HG03354 (cell line): ENCODE results near the gene CHRNE.

Experiments used
- ATAC-seq: cut with Tn5 transposase; IDR thresholded peaks from one replicate; pipeline ENCODE4 v1.9.1; 2021; ENCODE audit warnings: mild to moderate bottlenecking; ENCODE audit not compliant: unreplicated experiment, poor library complexity, severe bottlenecking

CHRNE gene

GRCh38 chr17:4903051-4903818 is at the start of gene CHRNE:
TSS of gene CHRNE (minus strand) at chr17:4903098. CDS start at chr17:4903063, 35 bp downstream.
- no peak for ATAC-seq

DNA sequence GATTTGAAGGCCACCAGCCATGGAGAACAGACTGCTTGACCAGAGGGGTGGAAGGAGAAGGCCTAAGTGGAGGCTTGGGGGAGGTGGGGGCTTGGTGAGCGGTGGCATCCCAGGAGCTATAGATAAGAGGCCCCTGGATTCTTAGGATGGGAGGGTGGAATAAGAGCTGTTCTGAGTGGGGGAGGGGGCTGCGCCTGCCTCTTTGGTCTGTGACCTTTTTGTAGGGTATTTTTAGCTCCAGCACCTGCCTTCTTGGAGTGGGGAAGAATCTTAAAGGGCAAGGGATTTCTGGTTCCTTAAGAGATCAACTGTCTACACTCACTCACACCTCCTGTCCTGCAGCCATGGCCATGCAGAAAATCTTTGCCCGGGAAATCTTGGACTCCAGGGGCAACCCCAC is 48.6 kb upstream of the CHRNE start:
- ATAC-seq = no peak

GRCh38 chr17:4950746-4951204 is 47.9 kb upstream of the CHRNE start, which contains the start of gene ENO3:
TSS of gene ENO3 (plus strand) at chr17:4951119. CDS start at chr17:4951830, 711 bp downstream.
- no peak for ATAC-seq

- peak; percentile 10 for ATAC-seq
Observed at GRCh38 chr17:4950075-4950745, 47.3 kb upstream of the CHRNE start.

GRCh38 chr17:4949321-4950074 is 46.6 kb upstream of the CHRNE start:
- ATAC-seq = peak; percentile 40

DNA sequence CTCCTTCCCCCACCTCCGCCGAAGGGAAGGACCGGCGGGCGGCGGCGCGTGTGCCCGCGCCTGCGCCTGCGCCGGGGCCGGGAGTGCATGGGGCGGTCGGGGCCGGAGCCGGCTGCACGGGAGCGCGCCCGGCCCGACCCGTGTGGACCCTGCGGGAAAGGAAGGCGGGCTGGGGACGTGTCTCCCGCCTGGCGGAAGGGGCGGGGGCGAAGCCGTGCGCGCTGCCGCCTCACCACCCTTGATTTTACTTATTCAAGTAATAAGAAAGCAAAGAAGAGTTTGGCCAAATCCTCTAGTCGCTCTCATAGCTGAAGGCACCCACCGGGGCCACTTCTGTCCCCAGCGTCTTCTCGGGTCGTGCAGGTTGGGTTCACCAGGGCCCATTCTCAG is 46.0 kb upstream of the CHRNE start:
- peak; percentile 38 for ATAC-seq

DNA sequence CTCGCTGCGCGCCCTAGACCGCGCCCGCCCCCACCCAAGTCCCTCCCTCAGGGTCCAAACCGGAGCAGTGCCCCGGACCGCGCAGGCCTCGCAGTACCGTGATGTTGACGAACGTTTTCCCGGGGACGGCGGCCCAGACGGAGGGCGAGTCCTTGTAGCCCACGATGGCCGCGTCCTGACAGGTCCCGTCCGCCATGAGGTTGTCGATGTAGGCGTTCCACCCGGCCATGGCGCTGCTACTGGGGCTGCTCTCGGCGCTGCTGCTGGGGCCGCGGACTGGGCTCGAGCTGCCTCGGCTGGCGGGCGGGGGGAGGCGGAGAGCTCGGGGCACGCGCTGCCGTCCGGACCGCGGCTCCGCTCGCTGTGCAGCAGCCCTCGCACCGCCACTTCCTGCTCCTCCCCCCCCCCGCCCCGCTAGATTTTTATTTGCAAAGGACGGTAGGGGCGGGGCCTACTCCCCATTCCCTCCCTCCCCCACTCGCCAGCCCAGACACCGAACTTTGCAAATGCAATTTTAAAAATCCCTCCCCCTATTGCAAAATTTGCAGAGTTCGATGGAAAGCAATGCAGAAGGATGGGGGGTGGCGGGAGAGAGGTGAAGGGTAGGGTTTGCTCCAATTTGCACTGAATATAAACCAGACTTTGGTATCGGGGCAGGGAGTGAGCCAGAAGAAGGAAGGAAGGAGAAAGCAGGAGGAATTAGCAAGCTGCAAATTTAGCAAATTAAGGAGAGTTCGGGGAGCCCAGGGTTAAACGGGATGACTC is 45.5 kb upstream of the CHRNE start, which contains the start of gene PFN1:
PFN1 (minus strand) TSS at position 365 of the 765 bp plus-strand sequence; CDS start at position 229, 136 bp downstream.
- ATAC-seq = peak; percentile 29

- ATAC-seq = peak; percentile 17
Observed at GRCh38 chr17:4947411-4948165, 44.7 kb upstream of the CHRNE start.

- ATAC-seq = no peak
Observed at GRCh38 chr17:4947010-4947410, 44.1 kb upstream of the CHRNE start.

DNA sequence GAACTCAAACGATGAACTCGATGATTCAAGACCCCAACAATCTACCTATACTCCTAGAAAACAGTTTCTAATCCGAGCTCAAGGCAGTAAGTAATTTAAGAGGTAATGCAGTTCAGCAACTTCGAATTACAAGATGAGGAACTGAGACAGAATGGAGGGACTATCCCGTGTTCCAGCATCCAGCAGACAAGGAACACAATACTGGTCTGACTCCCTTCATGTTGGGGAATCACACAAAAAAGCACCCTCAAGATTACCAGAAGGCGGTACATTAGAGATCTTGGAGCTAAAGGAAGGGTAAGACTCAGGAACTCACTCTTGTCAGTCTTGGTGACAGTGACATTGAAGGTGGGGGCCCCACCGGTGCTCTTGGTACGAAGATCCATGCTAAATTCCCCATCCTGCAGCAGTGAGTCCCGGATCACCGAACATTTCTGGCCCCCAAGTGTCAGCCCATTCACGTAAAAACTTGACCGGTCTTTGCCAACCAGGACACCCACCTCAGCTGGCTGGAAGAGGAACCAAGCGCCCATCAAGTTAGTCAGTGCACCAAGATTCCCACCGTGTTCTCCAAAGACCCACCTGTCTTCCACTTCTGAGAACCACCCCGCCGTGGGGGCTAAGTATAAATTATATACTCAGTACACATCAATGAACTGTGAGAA is 43.5 kb upstream of the CHRNE start:
- ATAC-seq = no peak

DNA sequence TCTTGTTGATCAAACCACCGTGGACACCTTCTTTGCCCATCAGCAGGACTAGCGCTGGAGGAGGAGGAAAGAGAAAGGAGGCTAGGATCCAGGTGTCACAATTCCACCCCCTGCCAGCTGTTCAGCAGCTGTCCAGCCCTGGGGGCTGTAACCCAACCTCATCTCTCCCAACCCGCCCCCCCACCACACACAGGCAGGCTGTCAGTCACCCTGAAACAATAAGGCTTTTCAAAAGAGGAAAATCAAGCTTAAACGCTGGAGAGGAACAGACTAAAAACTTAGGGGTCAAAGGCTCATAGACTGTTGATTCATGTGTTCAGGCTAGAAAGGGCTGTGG is 43.0 kb upstream of the CHRNE start:
- ATAC-seq = no peak

DNA sequence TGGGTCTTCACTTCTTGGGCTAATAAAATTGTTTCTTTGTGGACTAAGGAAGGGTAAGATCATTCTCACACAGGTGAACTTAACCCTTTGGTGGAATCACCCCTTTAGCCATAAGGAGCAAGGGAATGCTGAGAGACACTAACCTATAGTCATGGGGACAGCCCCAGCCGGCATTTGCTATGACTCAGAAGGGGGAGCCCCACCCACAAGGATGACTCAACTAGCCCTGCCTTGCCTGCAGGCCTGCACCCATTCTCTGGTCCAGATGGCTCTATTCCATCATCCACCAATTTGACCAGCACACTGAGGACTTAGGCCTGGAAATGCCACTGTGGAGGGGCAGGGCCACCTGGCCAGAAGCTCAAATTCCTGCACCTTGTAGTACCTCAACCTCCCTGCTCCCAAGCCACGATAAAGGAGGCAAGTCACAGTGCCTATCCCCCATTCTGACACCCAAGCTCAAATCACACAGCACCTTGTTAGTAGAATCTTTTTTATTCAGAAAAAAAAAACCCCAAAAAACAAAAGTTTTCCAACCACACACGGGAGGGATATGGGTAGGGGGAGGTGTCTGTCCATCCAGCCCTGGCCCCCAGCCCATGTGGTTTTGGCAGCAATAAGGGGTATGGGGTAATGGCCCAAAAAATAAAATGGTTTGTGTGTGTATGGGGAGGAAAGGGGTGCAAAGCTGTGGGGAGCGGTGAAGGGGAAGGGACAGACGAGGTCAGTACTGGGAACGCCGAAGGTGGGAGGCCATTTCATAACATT is 42.5 kb upstream of the CHRNE start:
- ATAC-seq = peak; percentile 19

DNA sequence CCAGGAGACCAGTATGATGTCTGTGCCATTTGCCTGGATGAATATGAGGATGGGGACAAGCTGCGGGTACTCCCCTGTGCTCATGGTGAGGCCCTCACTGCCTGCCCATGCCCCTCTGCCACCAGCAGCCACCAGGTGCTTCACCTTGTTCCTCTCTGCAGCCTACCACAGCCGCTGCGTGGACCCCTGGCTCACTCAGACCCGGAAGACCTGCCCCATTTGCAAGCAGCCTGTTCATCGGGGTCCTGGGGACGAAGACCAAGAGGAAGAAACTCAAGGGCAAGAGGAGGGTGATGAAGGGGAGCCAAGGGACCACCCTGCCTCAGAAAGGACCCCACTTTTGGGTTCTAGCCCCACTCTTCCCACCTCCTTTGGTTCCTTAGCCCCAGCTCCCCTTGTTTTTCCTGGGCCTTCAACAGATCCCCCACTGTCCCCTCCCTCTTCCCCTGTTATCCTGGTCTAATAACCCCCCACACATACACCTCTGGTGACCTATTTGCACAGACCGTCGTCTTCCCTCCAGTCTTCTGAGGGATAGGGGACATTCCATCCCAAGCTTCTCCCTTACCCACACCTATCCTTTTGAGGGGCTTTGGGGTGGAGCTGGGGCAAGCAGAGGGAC is 41.8 kb upstream of the CHRNE start:
- no peak for ATAC-seq

GRCh38 chr17:4944163-4944553 is 41.3 kb upstream of the CHRNE start:
- no peak for ATAC-seq

- ATAC-seq = no peak
Observed at GRCh38 chr17:4942760-4943508, 40.0 kb upstream of the CHRNE start.

- ATAC-seq = no peak
Observed at GRCh38 chr17:4941319-4941610, 38.4 kb upstream of the CHRNE start.
